Heart right ventricle (tissue), 16 donors: ENCODE measurements around the gene GGACT. TPM values are rescaled to one million over a fixed set of nuclear protein-coding genes. Genes with fewer than 3 reads are reported as not detected.

ENCODE experiments used
- ATAC-seq, 8 donors: fragments of 200-7000 bp; cut with Tn5 transposase; one replicate each; pipeline ENCODE4 v1.9.1; 2020; ENCODE audit warnings: mild to moderate bottlenecking in 8 of 8, moderate library complexity in 8 of 8, moderate number of reproducible peaks in 1 of 8
- DNase-seq, 2 donors: peaks; one replicate each; pipeline ENCODE4 v3.0.0-alpha.2; 2020
- H3K27ac ChIP-seq, 10 donors: fragments of 200-600 bp; sonication (generic) in 2 of 10; one replicate each; pipeline versions ENCODE4 v1.5.0 to v1.8.0; 2020 to 2022; ENCODE audit warnings: mild to moderate bottlenecking in 3 of 10
- H3K27me3 ChIP-seq, 7 donors: fragments of 200-600 bp; one replicate each; pipeline ENCODE4 v1.8.0; 2021 to 2022; ENCODE audit warnings: mild to moderate bottlenecking in 2 of 7
- H3K36me3 ChIP-seq, 9 donors: fragments of 200-600 bp; sonication (generic) in 1 of 9; one replicate each; pipeline versions ENCODE4 v1.5.0 to v1.8.0; 2020 to 2022; ENCODE audit warnings: mild to moderate bottlenecking in 2 of 9
- H3K4me1 ChIP-seq, 9 donors: fragments of 200-600 bp; sonication (generic) in 1 of 9; one replicate each; pipeline versions ENCODE4 v1.5.0 to v1.8.0; 2020 to 2022; ENCODE audit warnings: mild to moderate bottlenecking in 4 of 9
- H3K4me3 ChIP-seq, 10 donors: fragments of 200-600 bp; sonication (generic) in 2 of 10; one replicate each; pipeline versions ENCODE4 v1.5.0 to v1.8.0; 2020 to 2022; ENCODE audit warnings: mild to moderate bottlenecking in 7 of 10, moderate library complexity in 2 of 10
- H3K9me3 ChIP-seq, 11 donors: fragments of 200-600 bp in 10 of 11; sonication (generic) in 2 of 11; one replicate each; pipeline versions ENCODE4 v1.5.0 to v1.8.0; 2013 to 2022; ENCODE audit warnings: mild to moderate bottlenecking in 2 of 11, control low read depth in 1 of 11, moderate library complexity in 1 of 11
- CTCF ChIP-seq, 9 donors: fragments of 200-600 bp; sonication (generic) in 2 of 9; IDR thresholded peaks; one replicate each; pipeline versions ENCODE4 v1.5.0 to v1.8.0; 2021 to 2022; ENCODE audit warnings: antibody characterized with exemption in 9 of 9, mild to moderate bottlenecking in 5 of 9, moderate library complexity in 1 of 9
- WGBS, 2 donors: extraction: QIAGEN DNeasy Blood & Tissue Kit; methylation state at CpG; one replicate each; pipeline ENCODE4 v1.1.7; 2013; ENCODE audit warnings: inconsistent platforms in 1 of 2; 5-methylcytosine and 5-hydroxymethylcytosine counted together
- intact Hi-C, 10 donors: fragments of 100-400 bp; cut with DNase I; formaldehyde crosslinking; loops; one replicate each; pipeline versions ENCODE4 v1.11.1 to v1.14.2; 2022
- polyA plus RNA-seq, 2 donors: library from polyadenylated mRNA; stranded (reverse); fragments of 200-250 nt; gene quantifications; one replicate each; pipeline ENCODE4 v1.2.3, GENCODE V29; 2013
- total RNA-seq, 10 donors: library from RNA; stranded (reverse); fragmentation: NEBNext Ultra II Directional in 3 of 10; extraction: Animal tissue kit (Norgen Biotek cat#: 25700) in 3 of 10; gene quantifications; one replicate each; pipeline versions ENCODE4 v1.2.1 to v1.2.4, GENCODE V29; 2021 to 2023
- donor health status: Arrhythmogenic right ventricular cardiomyopathy.
- donor health status: ischemic (EF 13 %, LVEDD 7.1; RV severe dilation, severe dysfunction).
- donor health status: healthy with polysubstance abuse.
- donor health status: DM: no; HTN: yes; CAD: no.
- donor health status: DM: no; HTN: no; CAD: no.
- donor health status: ischemic (EF 25% LVEDD 6.9; RV normal size, moderate dysfunction).
- donor health status: ischemic (EF 25% LVEDD 5.7; RV mildly dilated, moderate dysfunction).
- donor health status: healthy.
- donor health status: DM: yes; HTN: yes; CAD: no.
- donor health status: Ischemic cardiomyopathy.
- donor health status: ischemic (EF 35%, LVEDD 5.7; RV mildly dilated, moderate dysfunction).
- donor health status: nonischemic (EF 11% LVEDD 7.7; RV severe dilation, severe dysfunction).
- donor health status: DM: yes; HTN: yes; CAD: no.
- donor health status: PGD.
- donor health status: ischemic (EF 29% LVEDD 5.4; RV normal size, mild dysfunction).
- donor health status: nonischemic (EF 23%, LVEDD 6.1; RV moderate dilation, normal function).

GGACT gene
- total and polyA plus RNA-seq, 12 donors = 0.51 to 3.5 (median 1.6) TPM

GRCh38 chr13:100529666-100530377, 58.8 kb downstream of the GGACT start:
- intact Hi-C loops = no loop called here
- H3K36me3 ChIP-seq = peaks cover 0 to 61% (median 7%) of the 10 kb centered on the region in 9 donors

GRCh38 chr13:100528820-100529219, 59.8 kb downstream of the GGACT start:
- Histone ChIP-seq H3K4me1 (no peaks in the 10 kb centered on the region), H3K27ac (no peak overlapping the region), H3K9me3 (peaks cover 0 to 5% (median 0%) of the 10 kb centered on the region in 11 donors), H3K4me3 (no peak overlapping the region), H3K36me3 (peaks cover 0 to 61% (median 7%) of the 10 kb centered on the region in 9 donors), H3K27me3 (no peaks in the 10 kb centered on the region)
- no peak for ATAC-seq
- 94% methylated on average over 11 of the region's 11 CpGs for WGBS, 2 donors
- TF ChIP-seq CTCF (IDR thresholded peaks at IDR 0.05) = no peak
- DNase-seq = no peak
- intact Hi-C loops = no loop called here

More at GRCh38 chr13:100529666-100530377, 58.8 kb downstream of the GGACT start:
- no peak for TF ChIP-seq CTCF (IDR thresholded peaks at IDR 0.05)
- Histone ChIP-seq H3K9me3 (peaks cover 0 to 5% (median 0%) of the 10 kb centered on the region in 11 donors), H3K4me1 (no peaks in the 10 kb centered on the region), H3K27me3 (no peaks in the 10 kb centered on the region), H3K4me3 (no peak overlapping the region), H3K27ac (no peak overlapping the region)
- DNase-seq (no peak), ATAC-seq (no peak)
- WGBS, 2 donors = 98% methylated on average over 15 of the region's 15 CpGs

- DNase-seq = no peak
Observed at GRCh38 chr13:100528353-100528752, 60.2 kb downstream of the GGACT start.

GRCh38 chr13:100527644-100528043, 60.9 kb downstream of the GGACT start:
- intact Hi-C loops = no loop called here
- Histone ChIP-seq H3K9me3 (peaks cover 0 to 5% (median 0%) of the 10 kb centered on the region in 11 donors), H3K4me1 (no peaks in the 10 kb centered on the region), H3K27ac (no peak overlapping the region), H3K36me3 (peaks cover 0 to 61% (median 7%) of the 10 kb centered on the region in 9 donors), H3K27me3 (no peaks in the 10 kb centered on the region), H3K4me3 (no peak overlapping the region)
- DNase-seq (no peak), ATAC-seq (no peak)
- TF ChIP-seq CTCF (IDR thresholded peaks at IDR 0.05) = no peak
- 93 to 94% methylated on average over 9 of the region's 9 CpGs for WGBS, 2 donors

More at GRCh38 chr13:100528353-100528752, 60.2 kb downstream of the GGACT start:
- no peak for TF ChIP-seq CTCF (IDR thresholded peaks at IDR 0.05)
- Histone ChIP-seq H3K27ac (no peak overlapping the region), H3K27me3 (no peaks in the 10 kb centered on the region), H3K36me3 (peaks cover 0 to 61% (median 7%) of the 10 kb centered on the region in 9 donors), H3K9me3 (peaks cover 0 to 5% (median 0%) of the 10 kb centered on the region in 11 donors), H3K4me1 (no peaks in the 10 kb centered on the region), H3K4me3 (no peak overlapping the region)
- intact Hi-C loops = no loop called here
- WGBS, 2 donors = 97% methylated on average over 9 of the region's 9 CpGs
- no peak for ATAC-seq
